ENCODE data around the gene RGS10.

DNA sequence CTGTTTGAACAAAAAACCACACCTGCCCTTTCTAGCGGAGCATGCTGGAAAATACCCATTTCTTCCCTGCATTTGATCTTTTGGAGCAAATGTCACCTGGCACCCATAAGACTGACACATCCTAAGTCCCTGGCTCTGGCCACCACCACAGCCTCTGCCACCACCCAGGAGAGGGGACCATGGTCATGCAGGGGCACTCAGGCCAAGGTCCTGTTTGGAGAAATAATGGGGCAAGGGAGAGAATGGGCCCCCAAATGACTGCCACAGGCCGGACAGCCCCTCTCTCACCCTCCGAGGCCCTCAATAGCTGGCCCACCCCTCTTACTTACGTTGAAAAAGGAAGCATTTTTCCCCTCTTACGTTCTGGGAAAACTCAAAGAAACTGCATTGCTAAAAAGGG is 35.4 kb downstream of the RGS10 start:
- TF ChIP-seq ZNF274 (IDR thresholded peaks at IDR 0.05; ENCODE audit: low read depth, low read length) (no peak), SUZ12 (IDR thresholded peaks at IDR 0.05; ENCODE audit: extremely low read depth, insufficient read depth, insufficient read length) (no peak)
